RWPE2 (cell line): Measurements from ENCODE around the gene GFAP.

Experiments
- ATAC-seq: fragments of 200-7000 bp; cut with Tn5 transposase; 3 replicates; pipeline ENCODE4 v1.9.1; 2021; ENCODE audit warnings: low read depth
- DNase-seq: peaks from one replicate; pipeline ENCODE4 v3.0.0-alpha.2; 2020; ENCODE audit warnings: low spot score
- H3K27ac ChIP-seq: fragments of 450-650 bp; 2 replicates; pipeline ENCODE4 v1.5.1; 2017; ENCODE audit warnings: mild to moderate bottlenecking; ENCODE audit not compliant: poor library complexity, severe bottlenecking
- H3K27me3 ChIP-seq: fragments of 250-450 bp; sonication (Bioruptor Pico); 2 replicates; pipeline ENCODE4 v1.5.1; 2021; ENCODE audit warnings: mild to moderate bottlenecking, moderate library complexity; ENCODE audit not compliant: insufficient read depth, poor library complexity, severe bottlenecking
- H3K36me3 ChIP-seq: fragments of 250-450 bp; sonication (Bioruptor Pico); 2 replicates; pipeline ENCODE4 v1.5.1; 2020; ENCODE audit warnings: low read depth, mild to moderate bottlenecking, moderate library complexity
- H3K4me1 ChIP-seq: fragments of 250-450 bp; sonication (Bioruptor Pico); 2 replicates; pipeline ENCODE4 v1.5.1; 2021; ENCODE audit warnings: mild to moderate bottlenecking, moderate library complexity; ENCODE audit not compliant: insufficient read depth, poor library complexity, severe bottlenecking
- H3K4me3 ChIP-seq: fragments of 250-450 bp; sonication (Bioruptor Pico); 2 replicates; pipeline ENCODE4 v1.5.1; 2021; ENCODE audit warnings: mild to moderate bottlenecking, moderate library complexity; ENCODE audit not compliant: severe bottlenecking
- H3K9me3 ChIP-seq: fragments of 250-450 bp; sonication (Bioruptor Pico); 2 replicates; pipeline ENCODE4 v1.5.1; 2021; ENCODE audit warnings: mild to moderate bottlenecking, moderate library complexity; ENCODE audit not compliant: severe bottlenecking
- TF ChIP-seq, protein P1 (sequence below): fragments of 450-650 bp; IDR thresholded peaks from one replicate; pipeline ENCODE4 v1.5.1; 2017; ENCODE audit warnings: mild to moderate bottlenecking, moderate library complexity; ENCODE audit not compliant: poor library complexity, severe bottlenecking

The GFAP gene

DNA sequence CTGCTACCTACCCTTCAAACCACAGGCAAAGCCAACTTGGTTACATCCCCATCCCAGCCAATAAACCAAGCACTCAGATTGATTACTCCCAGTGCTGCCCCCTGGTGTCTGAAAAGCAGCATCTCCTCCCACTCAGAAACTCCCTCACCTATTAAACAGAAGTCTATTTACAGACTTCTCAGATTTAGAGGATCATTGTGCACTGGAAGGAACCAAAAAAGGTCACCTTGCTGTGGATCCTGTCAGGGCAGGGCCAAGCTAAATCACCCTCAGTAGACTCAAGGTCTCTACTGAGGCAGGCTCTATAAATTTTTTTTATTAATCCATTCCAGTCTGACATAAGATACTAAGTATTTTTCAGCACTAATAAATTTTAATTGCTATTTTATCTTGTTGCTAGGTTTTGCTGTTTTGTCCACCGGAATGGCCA lies 50.1 kb downstream of the GFAP start:
- Histone ChIP-seq H3K27ac (no peak overlapping the region), H3K27me3 (no peaks in the 10 kb centered on the region), H3K36me3 (peaks cover 95% of the 10 kb centered on the region), H3K9me3 (no peaks in the 10 kb centered on the region), H3K4me1 (no peaks in the 10 kb centered on the region), H3K4me3 (no peak overlapping the region)
- ATAC-seq (peak; percentile 79), DNase-seq (no peak)
- TF ChIP-seq, protein P1, sequence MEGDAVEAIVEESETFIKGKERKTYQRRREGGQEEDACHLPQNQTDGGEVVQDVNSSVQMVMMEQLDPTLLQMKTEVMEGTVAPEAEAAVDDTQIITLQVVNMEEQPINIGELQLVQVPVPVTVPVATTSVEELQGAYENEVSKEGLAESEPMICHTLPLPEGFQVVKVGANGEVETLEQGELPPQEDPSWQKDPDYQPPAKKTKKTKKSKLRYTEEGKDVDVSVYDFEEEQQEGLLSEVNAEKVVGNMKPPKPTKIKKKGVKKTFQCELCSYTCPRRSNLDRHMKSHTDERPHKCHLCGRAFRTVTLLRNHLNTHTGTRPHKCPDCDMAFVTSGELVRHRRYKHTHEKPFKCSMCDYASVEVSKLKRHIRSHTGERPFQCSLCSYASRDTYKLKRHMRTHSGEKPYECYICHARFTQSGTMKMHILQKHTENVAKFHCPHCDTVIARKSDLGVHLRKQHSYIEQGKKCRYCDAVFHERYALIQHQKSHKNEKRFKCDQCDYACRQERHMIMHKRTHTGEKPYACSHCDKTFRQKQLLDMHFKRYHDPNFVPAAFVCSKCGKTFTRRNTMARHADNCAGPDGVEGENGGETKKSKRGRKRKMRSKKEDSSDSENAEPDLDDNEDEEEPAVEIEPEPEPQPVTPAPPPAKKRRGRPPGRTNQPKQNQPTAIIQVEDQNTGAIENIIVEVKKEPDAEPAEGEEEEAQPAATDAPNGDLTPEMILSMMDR, result peak; percentile 86

DNA sequence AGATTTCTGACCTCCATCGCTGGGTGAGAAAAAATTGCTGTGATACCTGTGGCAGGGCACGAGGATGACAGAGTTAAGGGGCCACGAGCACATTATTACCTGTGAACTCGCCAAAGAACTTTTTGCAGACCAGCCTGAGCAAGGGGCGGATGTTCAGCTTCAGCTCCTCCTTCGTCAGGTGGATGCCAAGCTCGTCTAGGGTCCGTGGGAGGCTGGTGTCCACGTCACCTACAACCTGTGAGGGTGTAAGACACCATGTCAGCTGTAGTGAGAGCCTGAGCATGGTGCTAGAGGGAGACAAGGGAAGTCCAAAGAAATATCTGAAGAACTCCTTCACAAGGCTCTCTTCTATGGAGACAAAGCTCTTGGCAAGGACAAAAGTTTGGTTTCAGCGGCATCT lies 50.5 kb downstream of the GFAP start:
- TF ChIP-seq, protein P1, result no peak
- Histone ChIP-seq H3K4me1 (no peaks in the 10 kb centered on the region), H3K27ac (no peak overlapping the region), H3K36me3 (peaks cover 95% of the 10 kb centered on the region), H3K27me3 (no peaks in the 10 kb centered on the region), H3K9me3 (no peaks in the 10 kb centered on the region), H3K4me3 (no peak overlapping the region)
- DNase-seq, result no peak
- ATAC-seq, result no peak

DNA sequence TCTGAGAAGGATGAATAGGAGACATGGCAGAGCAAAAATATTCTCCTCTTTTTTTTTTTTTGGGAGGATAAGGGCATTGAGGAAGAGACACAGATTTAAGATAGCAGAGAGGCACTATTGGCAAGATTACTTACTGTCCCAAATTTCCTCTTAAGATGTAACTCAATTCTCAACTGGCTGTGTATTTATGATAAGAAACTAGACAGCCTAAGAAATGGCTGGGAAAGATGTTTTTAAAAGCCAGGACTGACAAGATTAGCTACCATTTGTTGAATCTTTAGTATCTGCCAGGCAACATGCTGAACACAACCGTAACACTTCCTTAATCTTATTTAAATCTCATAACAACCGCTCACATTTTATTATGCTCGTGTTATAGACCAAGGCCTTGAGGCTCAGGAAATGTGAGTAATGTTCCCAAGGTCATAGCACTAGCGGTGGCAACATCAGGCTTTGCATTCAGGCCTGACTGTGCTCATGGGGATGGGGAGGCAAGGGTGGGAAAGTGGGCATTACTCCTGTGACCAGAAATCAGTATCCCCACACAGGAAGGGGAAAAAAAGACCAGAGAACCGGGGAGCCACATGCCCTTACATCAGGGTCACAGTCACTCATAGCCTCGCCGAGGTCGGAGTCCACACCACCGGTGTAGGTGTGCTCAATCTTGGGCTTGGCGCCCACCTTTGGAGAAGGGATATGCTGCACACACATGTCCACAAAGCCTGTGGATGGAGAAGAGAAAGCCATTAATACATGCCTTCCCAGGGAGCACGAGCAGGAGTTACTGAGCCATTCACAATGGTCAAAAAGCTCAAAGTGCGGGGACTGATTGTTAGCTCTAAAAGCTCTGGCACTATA lies 52.0 kb downstream of the GFAP start:
- ATAC-seq (no peak), DNase-seq (no peak)
- H3K9me3 ChIP-seq, result no peaks in the 10 kb centered on the region
- no peaks in the 10 kb centered on the region for H3K27me3 ChIP-seq
- no peak overlapping the region for H3K27ac ChIP-seq
- TF ChIP-seq, protein P1, result no peak
- H3K4me3 ChIP-seq, result no peak overlapping the region
- peaks cover 95% of the 10 kb centered on the region for H3K36me3 ChIP-seq
- H3K4me1 ChIP-seq, result no peaks in the 10 kb centered on the region

DNA sequence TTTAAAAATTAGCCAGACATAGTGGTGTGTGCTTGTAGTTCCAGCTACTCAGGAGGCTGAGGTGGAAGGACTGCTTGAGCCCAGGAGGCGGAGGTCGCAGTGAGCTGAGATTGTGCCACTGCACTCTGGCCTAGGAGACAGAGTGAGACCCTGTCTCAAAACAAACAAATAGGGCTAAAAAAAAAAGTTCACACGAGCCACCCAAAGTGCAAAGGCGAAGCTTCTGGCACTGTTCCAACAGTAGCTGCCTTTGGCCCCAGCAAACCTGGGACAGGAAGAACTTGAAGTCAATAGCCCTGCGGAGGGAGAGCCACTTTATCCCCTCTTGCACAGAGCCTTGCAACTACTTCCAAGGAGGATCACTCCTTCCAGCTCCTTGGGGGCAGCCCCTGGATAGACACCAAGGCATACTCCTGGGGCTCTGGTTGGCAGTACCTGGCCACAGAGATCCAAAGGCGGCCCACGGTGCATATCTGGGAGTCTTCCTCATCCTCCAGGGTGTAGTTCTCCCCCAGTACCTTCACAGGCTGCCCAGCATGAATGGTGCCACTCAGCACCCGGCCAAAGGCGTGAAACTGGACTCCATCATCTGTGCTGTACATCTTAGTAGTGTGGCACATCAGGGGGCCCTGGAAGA lies 52.9 kb downstream of the GFAP start:
- no peaks in the 10 kb centered on the region for H3K4me1 ChIP-seq
- no peaks in the 10 kb centered on the region for H3K9me3 ChIP-seq
- no peak overlapping the region for H3K27ac ChIP-seq
- TF ChIP-seq, protein P1, result no peak
- ATAC-seq (no peak), DNase-seq (no peak)
- peaks cover 94% of the 10 kb centered on the region for H3K36me3 ChIP-seq
- no peaks in the 10 kb centered on the region for H3K27me3 ChIP-seq
- no peak overlapping the region for H3K4me3 ChIP-seq
